GM21447 (cell line): ENCODE results near the gene CLK2.
"Not testable (repeated sequence)": the region's sequence is repeated elsewhere in the genome, so short reads cannot be mapped to it uniquely, and the experiment has no call there.

Experiments used
- ATAC-seq: cut with Tn5 transposase; IDR thresholded peaks from one replicate; pipeline ENCODE4 v1.9.1; 2021; ENCODE audit not compliant: unreplicated experiment

CLK2 gene

GRCh38 chr1:155297384-155297783 lies 24.1 kb upstream of the CLK2 start:
- no peak for ATAC-seq

DNA sequence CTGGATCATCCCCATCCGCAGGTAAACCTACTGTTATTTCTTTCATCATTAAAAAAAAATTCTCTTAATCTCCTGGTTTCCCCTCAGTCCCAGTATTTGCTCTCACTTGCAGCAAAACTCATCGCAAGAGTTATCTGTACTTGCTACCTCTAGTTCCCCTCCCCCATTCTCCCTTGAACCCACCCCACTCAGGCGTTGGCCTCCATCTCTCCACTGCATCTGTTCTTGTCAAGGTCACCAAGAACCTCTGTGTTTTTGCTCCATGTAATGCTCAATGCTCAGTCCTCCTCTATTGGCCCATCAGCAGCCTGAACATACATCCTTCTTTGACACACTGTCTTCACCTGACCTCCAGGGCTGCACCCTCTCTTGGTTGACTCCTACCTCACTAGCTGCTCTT lies 23.4 kb upstream of the CLK2 start:
- ATAC-seq = no peak

DNA sequence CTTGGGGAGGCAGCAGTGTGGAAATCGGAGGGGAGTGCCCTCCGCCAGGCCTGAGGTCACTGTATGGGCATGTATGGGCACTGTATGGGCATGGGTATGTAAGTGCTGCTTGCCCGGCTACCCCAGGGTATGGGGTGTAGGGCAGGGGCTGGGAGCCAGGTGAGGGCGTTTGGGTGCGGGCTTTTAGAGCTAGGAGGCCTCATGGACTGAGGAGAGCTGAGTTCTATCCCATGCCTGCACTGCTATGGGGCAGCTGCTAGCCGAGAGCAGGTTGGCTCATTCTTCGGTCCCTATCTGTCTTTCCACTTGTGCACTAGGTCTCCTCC lies 22.6 kb upstream of the CLK2 start:
- ATAC-seq = no peak

- no peak for ATAC-seq
These were observed 22.1 kb upstream of the CLK2 start for GRCh38 chr1:155295183-155295941.

DNA sequence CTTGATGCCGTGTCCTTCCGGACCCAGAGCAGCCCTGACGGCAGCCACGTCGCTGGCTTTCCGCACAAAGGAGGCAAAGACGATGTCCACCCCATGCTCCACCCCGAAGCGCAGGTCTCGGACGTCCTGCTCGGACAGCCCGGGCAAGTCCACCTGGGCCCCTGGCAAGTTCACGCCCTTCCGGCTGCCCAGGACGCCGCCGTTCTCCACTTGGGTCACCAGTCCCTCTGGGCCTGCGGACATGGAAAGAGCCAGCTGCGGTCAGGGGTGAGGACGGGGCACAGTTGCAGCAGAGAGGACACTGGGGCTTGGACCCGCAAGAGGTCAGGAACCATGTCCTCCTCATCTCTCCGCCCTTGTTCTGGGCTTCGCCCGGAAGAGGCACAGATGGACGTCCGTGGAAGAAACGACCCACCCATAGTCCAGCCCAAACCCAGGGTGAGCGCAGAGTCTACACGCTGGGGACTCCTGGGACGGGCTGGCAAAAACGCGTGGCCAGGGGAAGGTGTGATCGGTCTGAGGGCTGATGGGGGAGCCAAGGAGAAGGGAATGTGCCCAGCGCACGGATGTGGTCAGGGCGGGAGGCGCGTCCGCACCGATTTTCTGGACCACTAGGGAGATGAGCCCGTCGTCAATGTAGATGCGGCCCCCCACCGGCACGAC lies 21.3 kb upstream of the CLK2 start:
- no peak for ATAC-seq

DNA sequence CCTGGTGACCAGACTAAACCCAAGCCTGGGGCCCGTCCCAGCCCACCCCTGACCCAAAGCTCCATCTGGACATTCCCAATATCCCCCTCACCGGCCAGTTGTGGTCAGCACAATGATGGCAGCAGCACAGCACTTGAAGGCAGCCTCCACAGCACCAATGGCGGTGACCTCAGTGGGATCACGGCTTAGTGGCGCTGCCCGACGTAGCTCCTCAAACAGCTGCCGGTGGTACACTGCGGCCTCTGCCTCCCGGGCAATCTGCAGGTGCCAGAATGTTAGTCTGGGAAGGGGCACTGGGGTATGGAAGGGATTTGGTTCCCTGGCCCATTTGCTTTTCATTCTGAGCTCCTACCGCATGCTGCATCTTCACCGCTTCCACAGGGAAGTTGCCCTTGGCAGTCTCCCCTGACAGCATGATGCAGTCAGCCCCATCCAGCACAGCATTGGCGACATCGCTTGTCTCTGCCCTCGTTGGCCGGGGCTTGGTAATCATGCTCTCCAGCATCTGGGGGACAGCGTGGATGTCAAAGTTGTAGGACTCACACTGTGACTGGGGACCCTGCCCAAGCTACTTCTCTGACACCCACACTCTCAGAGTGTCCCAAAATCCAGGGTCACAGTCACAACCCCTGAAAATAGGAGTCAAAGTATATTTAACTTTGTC lies 19.9 kb upstream of the CLK2 start:
- no peak for ATAC-seq

GRCh38 chr1:155291006-155291405 lies 17.7 kb upstream of the CLK2 start:
- not testable (repeated sequence) for ATAC-seq

GRCh38 chr1:155287987-155288543 lies 14.8 kb upstream of the CLK2 start:
- ATAC-seq = no peak

DNA sequence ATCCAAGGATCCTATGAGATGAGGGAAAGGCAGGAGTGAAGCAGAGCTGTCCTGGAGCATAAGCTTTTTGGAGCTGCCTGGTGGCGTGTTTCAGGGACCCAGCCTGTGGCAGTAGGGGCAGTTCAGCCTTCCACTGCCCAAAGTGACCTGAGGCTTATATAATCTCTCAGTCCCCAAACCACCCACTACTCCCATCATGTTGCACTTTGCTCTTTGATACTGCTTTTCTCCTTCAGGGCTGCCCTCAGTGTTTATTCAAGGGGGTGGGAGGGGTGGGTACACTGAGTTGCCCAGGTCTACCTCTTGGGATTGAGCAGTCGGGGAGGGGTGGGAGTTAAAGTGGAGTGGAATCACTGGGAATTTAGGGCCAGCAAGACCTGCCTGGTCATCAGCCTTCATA lies 13.2 kb upstream of the CLK2 start:
- ATAC-seq = no peak

DNA sequence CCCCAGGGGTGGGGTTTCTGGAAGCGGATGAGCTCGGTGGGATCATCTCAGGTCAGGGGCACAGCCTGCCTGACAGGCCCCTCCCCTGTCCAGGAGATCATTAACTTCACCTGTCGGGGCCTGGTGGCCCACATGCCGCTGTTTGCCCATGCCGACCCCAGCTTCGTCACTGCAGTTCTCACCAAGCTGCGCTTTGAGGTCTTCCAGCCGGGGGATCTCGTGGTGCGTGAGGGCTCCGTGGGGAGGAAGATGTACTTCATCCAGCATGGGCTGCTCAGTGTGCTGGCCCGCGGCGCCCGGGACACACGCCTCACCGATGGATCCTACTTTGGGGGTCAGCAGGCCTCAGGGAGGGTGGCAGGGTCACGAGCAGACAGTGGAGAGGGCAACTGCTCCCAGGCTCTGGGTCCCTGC lies 12.3 kb upstream of the CLK2 start:
- no peak for ATAC-seq

GRCh38 chr1:155285063-155285462 lies 11.8 kb upstream of the CLK2 start:
- no peak for ATAC-seq

DNA sequence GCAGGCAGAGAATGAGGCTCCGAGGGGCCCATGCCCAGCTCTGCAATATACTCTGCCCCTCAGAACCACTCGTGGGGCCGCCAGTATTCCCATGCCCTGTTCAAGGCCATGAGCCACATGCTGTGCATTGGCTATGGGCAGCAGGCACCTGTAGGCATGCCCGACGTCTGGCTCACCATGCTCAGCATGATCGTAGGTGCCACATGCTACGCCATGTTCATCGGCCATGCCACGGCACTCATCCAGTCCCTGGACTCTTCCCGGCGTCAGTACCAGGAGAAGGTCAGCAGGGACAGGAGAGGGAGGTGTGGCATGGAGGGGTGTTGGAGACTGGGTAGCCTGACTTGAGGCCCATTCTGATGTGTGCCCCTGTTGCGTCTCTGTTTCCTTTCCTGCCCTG lies 11.2 kb upstream of the CLK2 start:
- no peak for ATAC-seq

- ATAC-seq = no peak
These were observed 9.3 kb upstream of the CLK2 start for GRCh38 chr1:155282488-155283091.

DNA sequence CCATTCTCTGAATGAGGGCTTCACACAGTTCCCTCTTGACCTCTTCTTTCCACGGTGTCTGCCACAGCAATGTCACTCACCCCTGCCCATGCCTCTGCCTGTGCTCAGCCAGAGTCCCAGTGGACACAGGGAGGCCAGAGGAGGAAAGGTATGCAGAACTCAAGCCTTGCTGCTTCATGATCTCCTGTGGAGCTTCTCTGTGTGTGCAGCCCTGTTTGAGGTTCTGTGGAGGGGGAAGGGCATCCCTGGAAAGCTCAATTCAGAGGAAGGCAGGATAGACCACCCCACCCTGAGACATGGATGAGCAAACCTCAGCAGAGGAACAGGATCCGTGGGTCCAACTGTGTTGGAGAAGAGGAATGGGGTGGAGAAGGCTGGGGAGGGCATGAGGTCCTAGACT lies 6.0 kb upstream of the CLK2 start:
- no peak for ATAC-seq

GRCh38 chr1:155278689-155279160 lies 5.4 kb upstream of the CLK2 start:
- ATAC-seq = no peak

- no peak for ATAC-seq
These were observed 4.8 kb upstream of the CLK2 start for GRCh38 chr1:155277902-155278688.

DNA sequence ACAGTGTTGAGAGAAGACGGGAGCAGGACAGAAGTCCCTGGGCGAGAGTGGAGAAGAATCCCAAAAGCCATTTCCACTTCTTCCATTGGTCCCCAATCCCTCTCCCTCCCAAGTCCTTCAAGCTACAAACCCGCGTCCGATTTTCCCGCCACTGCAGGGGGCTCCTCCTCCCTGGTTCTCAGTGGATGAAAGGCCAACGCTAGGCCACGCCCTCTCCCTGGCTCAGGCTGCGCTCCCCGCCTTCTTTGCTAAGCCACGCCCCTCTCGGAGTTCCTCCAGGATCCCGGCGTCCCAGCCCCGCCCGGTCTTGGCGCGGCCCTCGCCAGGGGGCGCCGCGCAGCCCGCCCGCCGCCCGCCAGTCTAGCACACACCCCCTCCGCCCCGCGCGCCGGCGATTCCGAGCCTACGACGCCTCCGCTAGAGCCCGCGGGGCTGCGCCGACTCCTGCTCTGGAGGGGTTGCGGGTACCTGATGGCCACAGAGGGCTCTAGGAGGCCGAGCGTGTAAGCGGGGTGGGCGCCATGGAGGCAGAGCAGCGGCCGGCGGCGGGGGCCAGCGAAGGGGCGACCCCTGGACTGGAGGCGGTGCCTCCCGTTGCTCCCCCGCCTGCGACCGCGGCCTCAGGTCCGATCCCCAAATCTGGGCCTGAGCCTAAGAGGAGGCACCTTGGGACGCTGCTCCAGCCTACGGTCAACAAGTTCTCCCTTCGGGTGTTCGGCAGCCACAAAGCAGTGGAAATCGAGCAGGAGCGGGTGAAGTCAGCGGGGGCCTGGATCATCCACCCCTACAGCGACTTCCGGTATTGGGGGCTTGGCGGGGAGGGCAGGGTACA lies 4.0 kb upstream of the CLK2 start, which contains the start of gene HCN3:
TSS of gene HCN3 (plus strand) at position 394 of the 832 bp plus-strand sequence. CDS start at position 522, 128 bp downstream.
- peak; percentile 70 for ATAC-seq

- peak; percentile 24 for ATAC-seq
These were observed 600 bp downstream of the CLK2 start for GRCh38 chr1:155272466-155273342.

DNA sequence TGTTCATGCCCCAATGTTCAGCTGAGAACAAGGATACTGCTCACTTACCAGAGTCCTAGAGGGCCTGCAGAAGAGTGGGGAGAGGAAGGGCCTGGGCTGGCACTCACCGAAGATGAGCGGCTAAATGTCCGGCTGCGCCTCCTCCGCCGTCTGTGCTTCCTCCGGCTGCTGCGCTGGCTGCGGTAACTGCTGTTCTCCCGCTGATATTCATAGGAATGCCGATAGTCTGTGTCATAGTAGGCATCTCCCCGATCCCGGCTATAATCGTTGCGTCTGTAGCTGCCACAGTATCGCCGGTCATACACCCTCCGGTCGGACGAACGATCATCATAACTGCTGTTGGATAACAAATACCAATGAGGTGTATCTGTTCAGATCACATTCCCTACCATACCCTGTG lies 3.9 kb downstream of the CLK2 start:
- ATAC-seq = no peak
